ENCODE measurements around the gene MAP3K12. TPM values are rescaled to one million over a fixed set of nuclear protein-coding genes. Genes with fewer than 3 reads are reported as not detected.
"Not testable (repeated sequence)": the region's sequence is repeated elsewhere in the genome, so short reads cannot be mapped to it uniquely, and the experiment has no call there.

The MAP3K12 gene
- total RNA-seq, 1 donor from 2014 or later: 10.8 TPM

DNA sequence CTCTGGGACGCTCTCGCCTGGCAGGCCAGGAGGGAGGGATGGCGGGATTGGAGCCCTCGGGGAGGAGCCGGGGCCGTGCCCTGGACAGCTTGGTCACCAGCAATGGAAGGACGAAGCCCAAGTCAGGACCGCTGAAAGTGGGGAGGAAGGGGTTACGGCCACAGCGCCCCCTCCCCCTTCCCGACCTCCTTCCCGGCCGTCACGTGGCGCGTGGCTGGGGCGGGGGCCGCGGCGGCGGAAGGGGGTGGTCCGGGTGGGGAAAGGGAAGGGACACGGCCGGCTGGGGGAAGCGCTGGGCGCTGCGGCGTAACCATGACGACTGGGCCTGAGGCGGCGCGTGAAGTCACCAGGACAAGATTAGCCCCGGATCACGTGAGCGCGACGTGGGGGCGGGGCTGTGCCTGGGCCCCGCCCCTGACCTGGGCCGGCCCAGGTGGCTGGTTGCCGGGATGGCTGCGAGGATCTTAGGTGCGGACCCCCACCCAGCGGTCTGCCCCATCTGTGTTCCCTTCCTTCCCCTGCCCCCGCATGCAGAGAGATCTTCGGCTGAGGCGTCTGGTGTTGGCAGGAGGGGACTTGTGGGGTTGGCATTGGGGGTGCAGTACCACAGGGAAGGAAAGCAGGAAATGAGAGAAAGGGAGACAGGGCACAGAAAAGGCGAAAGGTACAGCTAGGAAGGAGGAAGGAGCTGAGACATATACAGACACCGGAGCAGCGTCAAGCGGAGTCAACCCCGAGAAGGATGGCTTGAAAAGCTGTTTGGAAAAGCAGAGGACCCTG is 6.2 kb downstream of the MAP3K12 start:
- DNase-seq (ENCODE audit: low spot score): peak; percentile 96

DNA sequence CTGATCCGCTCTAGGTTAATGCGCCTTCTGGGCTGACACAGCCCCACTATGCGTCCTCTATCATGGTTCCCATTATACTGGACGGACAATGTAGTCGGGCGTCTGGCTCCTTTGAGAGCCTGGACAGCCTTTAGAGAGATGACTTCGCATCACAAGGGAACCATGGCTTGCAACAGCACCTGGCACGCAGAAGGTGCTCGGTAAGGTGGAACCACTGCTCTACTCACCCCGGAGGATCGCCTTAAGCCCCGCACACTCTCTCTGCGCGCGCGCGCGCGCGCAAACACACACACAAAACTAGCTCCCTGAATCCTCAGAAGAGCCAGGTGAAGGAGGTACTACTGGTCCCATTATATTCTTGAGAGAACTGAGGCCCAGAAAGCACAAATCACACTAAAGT is 7.1 kb downstream of the MAP3K12 start:
- no peak for DNase-seq (ENCODE audit: low spot score)

DNA sequence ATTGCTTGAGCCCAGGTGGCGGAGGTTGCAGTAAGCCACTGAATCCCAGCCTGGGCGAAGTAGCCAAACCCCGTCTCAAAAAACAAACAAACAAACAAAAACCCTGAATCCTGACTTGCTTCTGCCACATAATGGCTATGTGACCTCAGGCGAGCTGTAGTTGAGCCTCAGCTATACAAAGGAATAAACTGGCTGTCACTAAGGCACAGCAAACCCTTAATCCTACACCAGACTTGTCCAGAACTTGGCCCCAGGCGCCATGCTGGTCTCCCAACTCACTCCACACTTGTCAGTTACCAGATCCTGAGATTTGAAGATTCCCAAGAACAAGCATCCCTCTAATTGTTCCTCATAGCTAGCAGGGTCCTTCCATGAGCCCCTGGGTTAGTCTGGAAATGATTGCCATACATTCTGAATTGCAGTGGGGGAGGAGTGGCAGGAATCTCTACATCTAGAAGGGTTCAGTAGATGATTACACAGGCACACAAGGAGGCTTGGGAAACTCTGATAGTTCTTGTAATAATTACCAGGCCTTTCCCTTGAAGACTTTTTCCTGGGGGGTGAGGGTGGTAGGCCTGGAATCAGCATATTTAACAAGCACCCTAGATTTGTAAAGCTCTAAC is 9.9 kb downstream of the MAP3K12 start:
- no peak for DNase-seq (ENCODE audit: low spot score)

DNA sequence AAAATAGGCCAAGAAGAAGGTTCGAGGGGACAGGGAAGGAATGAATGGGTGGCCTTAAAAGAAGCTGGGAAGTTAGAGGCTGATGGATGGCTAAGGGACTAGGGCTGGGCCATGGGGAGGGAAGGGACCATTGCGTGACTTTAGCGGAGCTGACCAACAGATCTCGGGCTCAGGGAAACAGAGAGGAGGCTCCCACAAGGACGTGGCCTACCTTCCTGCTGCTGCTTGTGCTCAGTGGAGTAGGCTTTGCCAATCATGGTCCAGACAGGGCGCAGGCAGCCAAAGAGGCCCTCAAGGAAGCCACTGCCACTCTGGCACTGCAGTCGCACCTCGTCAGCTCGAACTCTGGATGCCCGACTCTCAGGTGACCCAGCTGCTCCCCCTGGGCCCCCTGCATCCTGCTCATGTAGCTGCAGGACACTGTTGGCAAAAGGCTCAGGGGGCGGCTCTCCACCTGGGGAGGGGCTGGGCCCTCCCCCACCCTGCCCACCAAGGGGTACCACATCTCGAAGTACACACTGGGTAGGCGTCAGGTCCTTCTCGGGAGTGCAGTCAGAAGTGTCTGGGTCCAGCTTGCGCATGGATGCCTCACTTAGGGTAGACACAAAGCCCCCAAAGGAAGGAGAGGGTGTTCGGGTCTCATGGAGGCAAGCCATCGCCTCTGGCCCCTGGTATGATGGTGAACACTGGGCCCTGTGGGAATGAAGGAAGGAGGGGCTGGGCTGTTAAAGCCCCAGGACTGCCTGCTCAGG is 12.3 kb downstream of the MAP3K12 start:
- DNase-seq (ENCODE audit: low spot score): no peak

DNA sequence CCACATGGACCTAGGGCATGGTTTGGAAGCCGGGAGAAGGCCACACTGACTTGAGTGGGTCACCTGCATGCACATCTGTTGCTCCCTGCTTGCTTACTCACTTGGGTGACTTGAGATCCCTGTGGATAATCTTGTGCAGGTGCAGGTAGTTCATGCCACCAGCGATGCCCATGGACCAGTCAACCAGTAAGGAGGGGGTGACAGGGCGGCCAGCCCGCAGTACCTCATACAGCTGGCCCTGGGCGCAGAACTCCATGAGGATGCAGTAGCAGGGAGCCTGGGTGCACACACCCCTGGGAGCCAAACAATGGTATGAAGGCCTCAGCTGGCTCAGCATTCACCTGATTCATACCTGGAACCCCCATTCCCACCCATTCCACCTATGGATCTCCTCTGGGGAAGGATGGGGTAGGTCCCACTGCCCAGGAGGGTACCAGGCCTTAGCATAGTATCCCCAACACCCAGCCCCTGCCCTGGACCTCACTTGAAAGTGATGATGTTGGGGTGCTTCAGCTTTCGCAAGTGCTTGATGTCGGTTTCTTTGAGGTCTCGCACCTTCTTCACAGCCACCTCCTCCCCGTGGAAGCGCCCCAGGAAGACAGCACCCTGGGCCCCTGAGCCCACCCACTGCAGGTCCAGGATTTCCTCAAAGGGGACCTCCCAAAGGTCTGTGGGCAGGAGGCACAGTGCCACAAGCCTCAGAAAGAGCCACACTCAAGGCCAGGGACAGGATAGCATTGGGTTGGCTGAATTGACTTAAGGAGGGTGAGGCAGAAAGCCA is 13.1 kb downstream of the MAP3K12 start:
- DNase-seq (ENCODE audit: low spot score): no peak

DNA sequence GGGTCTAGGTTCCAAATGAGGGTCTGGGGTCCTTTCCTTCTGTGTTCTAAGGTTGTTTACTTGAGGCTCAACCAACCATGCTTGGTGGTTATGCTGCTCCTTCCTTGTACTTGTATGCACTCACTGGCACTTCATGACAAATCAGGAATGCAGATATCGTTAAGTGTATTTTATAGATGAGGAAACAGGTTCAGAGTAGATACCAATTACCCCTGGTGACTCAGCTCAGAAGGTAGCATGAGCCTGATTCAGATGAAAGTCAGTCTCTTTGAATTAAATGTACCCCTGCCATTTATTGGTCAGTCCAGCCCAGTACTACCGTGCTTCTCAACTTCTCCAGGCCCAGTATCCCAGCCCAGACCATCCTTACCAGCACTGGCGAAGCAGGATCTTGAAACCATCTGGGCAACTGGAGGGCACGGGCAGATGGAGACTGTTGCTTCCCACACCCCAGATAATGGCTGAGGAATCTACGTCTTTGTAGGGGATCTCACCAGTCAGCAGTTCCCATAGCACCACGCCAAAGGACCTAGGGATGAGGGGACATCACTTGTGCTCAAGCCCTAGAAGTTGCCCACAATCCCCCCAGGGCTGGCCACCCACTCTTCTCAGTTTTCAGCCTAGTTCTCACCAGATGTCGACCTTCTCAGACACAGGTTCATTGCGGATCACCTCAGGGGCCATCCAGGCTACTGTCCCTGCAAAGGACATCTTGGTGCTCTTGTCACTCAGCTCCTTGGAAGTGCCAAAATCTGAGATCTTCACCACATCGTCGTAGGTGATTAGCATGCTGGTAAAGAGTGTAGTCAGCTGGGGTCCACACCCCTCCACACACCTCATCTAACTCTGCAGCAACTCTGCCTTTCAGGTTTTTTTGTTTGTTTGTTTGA is 14.3 kb downstream of the MAP3K12 start:
- no peak for DNase-seq (ENCODE audit: low spot score)

DNA sequence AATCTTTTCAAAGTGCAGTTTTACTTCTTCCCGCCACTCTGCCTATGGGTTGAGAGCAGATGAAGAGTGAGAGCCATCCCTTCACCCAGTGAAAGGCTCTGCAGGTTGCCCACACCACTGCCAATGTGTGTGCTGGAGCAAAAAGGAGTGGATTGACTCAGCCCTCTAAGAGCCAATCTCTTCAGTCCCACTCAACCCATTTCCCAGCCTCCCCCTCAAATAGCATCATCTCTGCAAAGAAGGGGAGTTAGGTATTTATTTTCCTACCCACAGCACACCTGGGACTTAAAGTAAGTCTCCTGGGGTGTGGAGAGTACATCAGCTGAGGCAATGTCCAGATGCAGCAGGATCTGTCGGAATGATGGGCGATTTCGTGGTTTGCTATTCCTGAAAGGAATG is 15.3 kb downstream of the MAP3K12 start:
- DNase-seq (ENCODE audit: low spot score): no peak

DNA sequence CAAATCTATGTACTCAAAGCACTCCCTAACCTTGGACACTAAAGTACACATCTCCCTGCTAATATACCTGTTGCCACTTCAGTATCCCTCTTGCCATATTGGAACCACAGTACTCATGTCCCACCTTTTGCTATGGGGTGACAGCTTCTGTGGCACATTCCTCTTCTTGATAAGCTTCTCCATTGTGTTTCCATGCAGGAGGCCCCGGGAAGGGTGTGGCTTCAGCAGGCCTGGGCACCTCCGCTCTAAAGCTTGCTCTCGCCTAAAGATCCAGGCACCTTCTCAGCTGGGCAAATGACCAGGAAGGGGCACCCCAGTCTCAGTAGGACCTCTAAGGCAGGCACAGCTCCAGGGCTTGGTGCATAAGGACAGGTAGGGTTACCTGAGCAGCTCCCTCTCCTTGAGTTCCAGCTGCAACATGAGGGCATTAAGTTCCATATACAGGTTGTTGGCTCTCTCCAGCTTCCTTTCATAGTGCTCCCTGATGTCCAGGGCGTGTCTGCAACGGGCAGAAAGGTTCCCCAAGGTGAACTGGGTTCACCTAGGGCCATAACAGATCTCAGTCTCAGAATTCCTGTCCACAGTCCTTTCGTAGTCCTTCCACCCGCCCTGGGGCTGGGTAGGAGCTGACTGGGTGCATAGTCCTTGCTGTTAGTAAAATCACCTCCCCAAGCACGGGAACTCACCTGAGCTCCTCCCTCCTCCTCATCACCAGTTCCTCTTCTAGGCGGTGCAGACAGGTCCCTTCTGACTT is 15.9 kb downstream of the MAP3K12 start:
- no peak for DNase-seq (ENCODE audit: low spot score)

DNA sequence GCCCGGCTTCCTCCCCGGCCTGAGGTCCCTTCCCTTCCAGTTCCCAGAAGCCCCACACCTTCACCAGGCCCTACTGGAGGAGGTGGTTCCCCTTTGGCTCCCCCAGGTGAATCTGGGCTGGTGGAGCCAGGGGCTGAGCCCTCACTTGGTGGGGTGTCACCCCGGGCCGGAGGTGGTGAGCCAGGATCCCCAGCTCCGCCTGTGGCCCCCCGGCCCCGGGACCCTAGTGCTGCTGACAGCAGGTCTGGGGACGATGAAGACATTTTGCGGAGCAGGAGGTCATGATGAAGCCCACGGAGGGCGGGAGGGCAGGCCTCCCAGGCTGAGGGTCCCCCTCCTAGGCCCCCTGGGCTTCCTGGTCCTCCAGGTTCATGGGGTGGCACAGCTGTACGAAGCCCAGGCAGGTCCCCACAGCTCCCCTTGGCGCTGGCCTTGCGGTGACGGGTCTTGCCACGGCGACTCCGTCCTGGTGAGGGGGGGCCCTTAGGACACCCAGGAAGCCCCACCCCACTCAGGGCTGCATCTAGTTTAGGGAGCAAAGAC is 16.6 kb downstream of the MAP3K12 start:
- no peak for DNase-seq (ENCODE audit: low spot score)

DNA sequence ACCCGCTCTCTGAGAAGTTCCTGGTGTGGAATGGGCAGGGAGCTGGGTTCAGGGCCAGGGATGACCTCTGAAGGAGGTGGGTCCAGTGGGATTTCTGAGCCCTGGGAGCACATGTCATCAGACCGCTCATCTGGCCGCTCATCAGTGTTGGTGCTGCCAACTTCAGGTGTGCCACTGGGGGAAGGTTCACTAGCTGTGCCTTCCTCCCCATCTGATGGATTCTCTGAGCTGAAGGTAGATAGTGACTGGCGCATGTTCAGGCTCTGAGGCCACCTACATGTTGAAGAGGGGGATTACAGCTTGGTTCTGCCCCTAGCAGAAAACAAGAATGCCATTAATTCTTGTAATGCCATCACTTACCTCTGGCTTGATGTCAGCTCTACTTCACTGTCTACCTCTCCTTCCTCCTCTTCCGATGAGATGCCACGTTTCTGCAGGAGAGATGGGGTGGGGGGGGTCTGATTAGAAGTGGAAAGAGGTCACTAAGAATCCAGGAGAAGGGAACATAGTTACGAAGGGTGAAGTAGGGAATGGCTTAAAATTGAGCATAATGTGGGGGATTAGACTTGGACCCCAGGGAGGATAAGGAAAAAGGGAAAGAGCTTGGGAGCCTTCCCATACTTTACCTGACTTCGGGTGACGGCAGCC is 17.2 kb downstream of the MAP3K12 start:
- DNase-seq (ENCODE audit: low spot score): no peak

DNA sequence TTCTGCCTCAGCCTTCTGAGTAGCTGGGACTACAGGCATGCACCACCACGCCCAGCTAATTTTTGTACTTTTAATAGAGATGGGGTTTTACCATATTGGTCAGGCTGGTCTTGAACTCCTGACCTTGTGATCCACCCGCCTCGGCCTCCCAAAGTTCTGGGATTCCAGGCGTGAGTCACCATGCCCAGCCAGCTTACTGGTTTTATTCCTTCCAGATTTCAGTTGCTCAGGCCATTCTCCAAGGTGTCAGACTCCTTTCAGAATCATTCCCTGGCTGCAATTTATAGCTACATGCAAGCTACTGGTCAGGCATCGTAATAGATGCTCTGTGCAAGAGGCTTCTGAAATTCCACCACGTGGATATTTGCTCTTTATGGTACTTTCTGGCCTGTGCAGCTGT is 17.8 kb downstream of the MAP3K12 start:
- DNase-seq (ENCODE audit: low spot score): not testable (repeated sequence)

DNA sequence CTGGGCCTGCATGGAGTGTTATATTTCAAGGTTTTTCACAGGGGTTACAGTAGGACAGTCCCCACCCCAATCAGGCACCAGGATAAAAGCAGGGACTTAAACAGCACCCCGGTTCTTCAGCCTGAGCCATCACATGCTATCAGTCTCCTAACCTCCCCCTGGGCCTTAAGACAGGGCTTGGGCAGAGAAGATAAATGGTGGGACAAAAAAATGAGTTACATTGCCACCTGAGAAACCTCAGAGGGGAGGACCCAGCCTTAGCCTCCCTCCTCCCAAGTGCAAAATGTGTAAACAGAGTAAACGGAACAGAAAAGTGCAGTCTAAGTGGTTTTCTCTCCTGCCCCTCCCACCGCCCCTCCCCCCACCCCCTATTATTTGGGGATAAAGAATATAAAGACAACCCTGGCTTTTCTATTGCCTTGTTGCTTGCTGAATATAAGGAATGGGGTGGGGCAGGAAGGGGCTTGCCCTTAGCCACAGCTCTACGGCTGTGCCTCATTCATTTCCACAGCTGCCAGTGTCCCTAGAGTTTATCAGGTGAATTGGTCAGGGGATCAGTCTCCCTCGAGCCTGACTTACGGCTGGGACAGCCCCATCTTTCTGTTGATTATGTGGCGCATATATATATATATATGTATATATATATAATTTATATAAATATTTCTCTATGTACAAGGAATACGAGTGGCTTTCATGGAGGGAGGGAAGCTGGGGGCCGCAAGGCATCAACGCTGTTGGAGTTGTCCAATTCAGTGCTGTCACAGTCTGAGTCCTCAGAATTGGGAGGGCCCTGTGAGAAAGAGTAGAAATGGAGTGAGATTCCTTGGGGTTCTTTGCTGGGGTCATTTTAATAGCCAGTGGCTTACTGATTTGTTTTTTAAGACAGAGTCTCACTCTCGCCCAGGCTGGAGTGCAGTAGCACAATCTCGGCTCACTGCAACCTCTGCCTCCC is 18.5 kb downstream of the MAP3K12 start:
- no peak for DNase-seq (ENCODE audit: low spot score)

DNA sequence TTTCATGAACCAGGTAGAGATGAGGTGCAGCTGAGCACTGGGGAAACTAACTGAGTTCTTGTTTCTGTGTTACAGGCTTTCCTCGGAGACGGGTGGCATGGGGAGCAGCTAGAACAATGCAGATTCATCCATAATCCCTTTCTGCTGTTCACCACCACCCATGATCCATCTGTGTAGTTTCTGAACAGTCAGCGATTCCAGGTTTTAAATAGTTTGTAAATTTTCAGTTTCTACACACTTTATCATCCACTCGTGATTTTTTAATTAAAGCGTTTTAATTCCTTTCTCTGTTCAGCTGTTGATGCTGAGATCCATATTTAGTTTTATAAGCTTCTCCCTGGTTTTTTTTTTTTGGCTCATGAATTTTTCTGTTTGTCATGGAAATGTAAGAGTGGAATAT is 19.9 kb downstream of the MAP3K12 start:
- no peak for DNase-seq (ENCODE audit: low spot score)

DNA sequence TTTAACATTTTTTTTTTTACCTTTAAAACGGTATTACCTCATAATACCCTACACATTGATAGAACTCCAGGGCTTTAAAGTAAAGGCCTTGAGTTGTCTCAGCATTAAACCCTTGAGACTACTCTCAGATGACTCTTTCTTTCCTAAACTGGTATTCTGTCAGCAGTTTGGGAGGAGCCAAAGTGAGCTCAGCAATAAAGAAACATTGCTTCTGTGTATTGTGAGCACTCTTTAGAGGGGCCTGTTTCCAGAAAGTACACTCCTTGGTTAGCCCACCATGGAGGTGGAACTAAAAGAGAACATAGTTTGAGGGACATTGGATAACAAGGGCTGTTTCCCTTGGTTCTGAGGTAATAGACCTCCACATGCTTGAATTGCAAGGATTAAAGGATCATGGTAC is 20.4 kb downstream of the MAP3K12 start:
- DNase-seq (ENCODE audit: low spot score): no peak

DNA sequence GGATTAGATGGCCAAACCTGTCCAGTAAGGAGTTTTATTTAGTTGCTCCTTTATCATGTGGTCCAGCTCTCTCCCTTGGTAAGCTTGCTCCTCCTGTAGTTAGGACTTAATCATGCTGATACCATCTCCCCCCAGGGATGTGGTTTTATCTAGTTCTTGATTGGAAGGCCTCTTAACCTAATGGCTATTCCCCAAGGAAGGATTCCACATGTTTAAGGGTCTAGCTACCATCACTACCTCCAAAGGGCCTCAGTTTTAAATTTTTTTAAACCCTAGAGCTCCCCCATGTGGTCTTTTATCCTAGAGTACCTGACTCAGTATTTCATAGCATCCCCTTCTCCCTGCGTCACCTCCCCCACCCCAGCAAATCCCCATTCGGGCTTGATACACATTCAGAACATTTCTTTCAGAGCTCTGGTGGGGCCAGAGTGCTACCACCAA is 22.5 kb downstream of the MAP3K12 start:
- no peak for DNase-seq (ENCODE audit: low spot score)

DNA sequence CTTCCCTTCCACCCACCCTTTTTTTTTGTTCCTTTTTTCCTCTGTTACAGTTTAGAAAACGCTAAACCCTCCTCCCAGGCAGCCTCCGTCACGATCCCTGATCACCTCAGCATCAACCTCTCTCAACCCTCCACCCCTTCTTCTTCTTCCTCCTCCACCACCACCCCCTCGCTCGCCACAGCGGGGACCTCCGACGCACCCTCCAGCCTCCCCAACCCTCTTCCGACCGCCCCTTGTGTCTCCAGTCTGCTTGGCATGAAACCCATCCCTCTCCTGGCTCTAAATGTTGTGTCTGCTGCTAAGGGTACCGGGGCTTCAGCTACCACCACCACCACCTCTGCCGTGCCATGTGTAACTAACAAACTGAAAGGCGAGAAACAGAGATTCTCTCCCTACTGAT is 24.4 kb downstream of the MAP3K12 start:
- DNase-seq (ENCODE audit: low spot score): no peak

DNA sequence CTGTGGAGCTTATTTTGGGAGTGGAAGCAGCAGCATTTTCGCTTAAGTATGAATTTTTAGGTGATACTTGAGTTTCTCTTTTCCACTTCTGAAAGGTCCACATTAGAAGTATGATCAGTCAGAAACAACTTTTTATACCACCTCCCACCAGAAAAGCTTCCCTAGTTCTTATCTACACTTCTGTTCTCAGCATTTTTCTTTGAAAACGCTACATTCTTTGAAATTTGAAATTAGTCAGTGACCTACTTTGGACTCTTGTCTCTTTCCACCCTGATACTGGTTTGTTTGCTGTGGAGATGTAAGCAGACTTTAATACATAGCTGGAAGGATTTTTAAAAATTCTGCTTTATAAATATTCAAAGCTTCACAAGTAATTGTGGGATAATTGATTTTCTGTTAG is 25.2 kb downstream of the MAP3K12 start:
- no peak for DNase-seq (ENCODE audit: low spot score)

DNA sequence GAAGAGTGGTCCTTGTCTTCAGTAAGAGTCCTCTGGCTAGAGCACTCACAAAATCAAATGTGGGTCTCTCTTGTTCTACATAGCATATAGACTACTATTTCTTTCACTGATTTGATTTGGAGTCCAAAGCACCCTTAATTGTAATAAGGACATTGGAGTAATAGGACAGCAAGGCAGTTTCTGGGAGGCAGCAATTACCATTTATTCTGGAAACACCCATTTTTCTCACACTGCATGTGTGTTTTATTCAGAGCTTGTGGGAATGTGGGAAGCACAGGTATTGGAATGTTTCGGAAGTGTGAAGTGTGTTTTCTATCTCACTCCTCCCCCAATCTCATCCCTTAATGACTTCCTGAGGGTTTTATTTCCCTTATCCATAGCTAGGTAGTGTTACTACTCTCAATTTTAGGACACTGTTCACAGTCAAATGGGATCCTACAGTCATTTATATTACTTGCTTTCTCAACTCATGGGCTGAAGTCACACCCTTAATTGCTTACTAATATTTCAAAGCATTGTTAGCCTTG is 27.1 kb downstream of the MAP3K12 start:
- DNase-seq (ENCODE audit: low spot score): no peak
